ENCODE measurements around the gene RREB1. TPM values are rescaled to one million over a fixed set of nuclear protein-coding genes. Genes with fewer than 3 reads are reported as not detected.
"Not testable (repeated sequence)": the region's sequence is repeated elsewhere in the genome, so short reads cannot be mapped to it uniquely, and the experiment has no call there.

The RREB1 gene
- total RNA-seq, 4 donors from 2014 or later: 40.8 to 68.6 (median 54.4) TPM

DNA sequence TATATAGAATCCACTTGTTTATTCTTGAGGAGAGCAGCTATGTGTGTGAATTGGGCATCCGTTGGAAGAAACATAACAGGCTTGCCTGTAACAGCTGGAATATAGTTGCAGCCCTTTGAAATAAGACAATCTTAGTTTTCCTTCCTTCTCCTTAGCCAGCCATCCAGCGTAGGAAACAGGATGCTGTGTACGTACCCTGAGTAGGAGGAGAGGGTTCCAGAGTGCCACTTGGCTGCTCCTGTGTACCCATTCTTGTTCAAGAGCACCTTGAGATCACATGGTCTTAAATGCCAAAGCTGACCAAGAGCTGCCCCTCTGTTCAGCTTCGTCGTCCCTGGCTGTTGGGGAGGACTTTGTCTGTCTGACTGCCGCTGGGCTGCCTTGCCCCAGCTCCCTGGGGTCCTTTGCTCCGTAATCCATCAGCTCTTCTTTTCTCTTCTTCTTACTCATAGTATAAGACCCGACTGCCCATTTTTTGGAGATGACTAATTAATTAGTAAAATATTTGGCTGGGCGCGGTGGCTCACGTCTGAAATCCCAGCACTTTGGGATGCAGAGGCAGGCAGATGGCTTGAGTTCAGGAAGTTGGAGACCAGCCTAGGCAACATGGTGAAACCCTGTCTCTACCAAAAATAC lies 49.0 kb downstream of the RREB1 start:
- TF ChIP-seq POLR2A (IDR thresholded peaks at IDR 0.05): no peak
- TF ChIP-seq, protein P1, sequence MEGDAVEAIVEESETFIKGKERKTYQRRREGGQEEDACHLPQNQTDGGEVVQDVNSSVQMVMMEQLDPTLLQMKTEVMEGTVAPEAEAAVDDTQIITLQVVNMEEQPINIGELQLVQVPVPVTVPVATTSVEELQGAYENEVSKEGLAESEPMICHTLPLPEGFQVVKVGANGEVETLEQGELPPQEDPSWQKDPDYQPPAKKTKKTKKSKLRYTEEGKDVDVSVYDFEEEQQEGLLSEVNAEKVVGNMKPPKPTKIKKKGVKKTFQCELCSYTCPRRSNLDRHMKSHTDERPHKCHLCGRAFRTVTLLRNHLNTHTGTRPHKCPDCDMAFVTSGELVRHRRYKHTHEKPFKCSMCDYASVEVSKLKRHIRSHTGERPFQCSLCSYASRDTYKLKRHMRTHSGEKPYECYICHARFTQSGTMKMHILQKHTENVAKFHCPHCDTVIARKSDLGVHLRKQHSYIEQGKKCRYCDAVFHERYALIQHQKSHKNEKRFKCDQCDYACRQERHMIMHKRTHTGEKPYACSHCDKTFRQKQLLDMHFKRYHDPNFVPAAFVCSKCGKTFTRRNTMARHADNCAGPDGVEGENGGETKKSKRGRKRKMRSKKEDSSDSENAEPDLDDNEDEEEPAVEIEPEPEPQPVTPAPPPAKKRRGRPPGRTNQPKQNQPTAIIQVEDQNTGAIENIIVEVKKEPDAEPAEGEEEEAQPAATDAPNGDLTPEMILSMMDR (IDR thresholded peaks at IDR 0.05): no peak

GRCh38 chr6:7157307-7157706 lies 49.5 kb downstream of the RREB1 start:
- DNase-seq (ENCODE audit: low spot score in 2 of 2); H3K4me3 ChIP-seq (ENCODE audit: low read depth, poor library complexity, severe bottlenecking); intact Hi-C loops (cut with DNase I; ENCODE audit: low total_unique reads): not testable (repeated sequence)
- 78 to 82% methylated on average over 7 of the region's 7 CpGs for WGBS, 2 donors

More for the DNA sequence above, 49.0 kb downstream of the RREB1 start:
- intact Hi-C loops (cut with DNase I; ENCODE audit: low total_unique reads): no loop called here
- no peak for DNase-seq (ENCODE audit: low spot score in 2 of 2)
- no peak overlapping the region for H3K4me3 ChIP-seq (ENCODE audit: low read depth, poor library complexity, severe bottlenecking)
- 40 to 57% methylated on average over 11 of the region's 11 CpGs for WGBS, 2 donors

DNA sequence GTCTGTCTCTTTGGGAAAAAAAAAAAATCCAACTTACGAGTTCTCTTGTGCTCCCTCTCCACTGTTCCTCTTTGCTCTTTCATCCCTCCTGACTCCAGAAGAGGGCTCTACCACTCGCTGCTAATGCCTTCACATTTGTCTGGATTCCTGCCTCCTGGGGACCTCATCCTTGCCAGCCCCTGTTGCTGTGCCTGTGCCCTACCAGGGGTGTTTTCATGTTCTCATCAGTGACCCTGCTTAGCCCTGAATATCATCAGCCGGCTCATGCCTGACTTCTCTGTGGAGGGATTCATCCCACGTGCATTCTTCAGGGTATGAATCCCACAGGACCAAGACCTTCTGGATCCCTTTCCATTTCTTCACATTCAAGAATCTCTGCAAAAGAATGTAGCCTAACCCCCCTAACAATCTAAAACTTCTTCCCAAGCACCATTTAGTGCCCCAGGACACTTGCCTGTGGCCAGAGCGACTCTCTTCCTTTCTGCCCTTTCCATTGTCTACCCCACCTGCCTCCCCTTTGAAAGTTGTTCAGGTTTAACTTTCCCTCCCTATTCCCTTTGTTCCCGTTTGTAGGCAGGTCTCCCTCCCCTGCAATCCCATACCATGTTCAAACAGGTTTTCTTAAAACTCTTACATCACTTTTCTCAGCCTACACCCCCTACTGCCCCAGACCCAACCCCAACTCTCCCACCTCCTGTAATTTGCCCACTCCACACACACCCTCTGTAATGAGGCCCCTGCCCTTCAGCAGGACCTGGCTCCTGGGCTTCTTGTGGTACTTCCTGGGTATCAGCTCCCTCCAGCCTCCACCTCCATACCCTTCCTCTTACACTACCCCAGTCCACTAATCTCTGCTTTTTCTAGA lies 50.2 kb downstream of the RREB1 start:
- H3K4me3 ChIP-seq (ENCODE audit: low read depth, poor library complexity, severe bottlenecking): no peak overlapping the region
- TF ChIP-seq POLR2A (IDR thresholded peaks at IDR 0.05): no peak
- TF ChIP-seq, protein P1 (IDR thresholded peaks at IDR 0.05): no peak
- WGBS, 2 donors: 62 to 66% methylated on average over 6 of the region's 6 CpGs
- intact Hi-C loops (cut with DNase I; ENCODE audit: low total_unique reads): no loop called here
- DNase-seq (ENCODE audit: low spot score in 2 of 2): peak in 1 of 2 donors; percentile 10

DNA sequence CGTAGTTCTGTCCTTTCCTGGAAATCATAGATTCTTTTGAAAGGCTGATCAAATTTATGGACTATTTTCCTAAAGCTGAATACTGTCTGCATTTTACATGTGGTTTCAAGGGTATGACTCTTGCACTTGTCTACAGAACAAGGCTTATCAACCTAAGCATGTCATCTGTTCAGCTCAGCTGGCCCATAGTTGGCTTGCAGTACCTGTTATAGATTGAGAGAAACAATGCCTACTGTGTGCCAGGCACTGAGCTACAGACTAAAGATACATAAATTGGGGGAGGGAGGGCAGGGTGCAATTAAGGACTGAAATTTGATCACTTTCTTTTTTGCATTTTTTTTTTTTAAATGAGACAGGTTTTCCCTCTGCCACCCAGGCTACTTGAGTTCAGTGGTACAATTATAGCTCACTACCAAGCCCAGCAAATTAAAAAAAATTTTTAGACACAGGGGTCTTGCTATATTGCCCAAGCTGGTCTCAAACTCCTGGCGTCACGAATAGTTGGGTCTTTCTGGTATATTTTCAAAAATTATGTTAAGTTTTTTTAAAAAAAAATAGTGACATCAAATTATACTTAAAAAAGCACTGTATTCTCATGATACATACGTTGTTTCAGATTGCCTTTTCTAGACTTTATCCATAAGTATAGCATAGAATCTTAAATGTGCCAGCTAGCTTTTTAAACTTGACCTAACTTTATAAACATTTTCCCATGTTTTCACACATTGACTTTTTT lies 52.2 kb downstream of the RREB1 start:
- no peak for DNase-seq (ENCODE audit: low spot score in 2 of 2)
- no peak overlapping the region for H3K4me3 ChIP-seq (ENCODE audit: low read depth, poor library complexity, severe bottlenecking)
- TF ChIP-seq POLR2A (IDR thresholded peaks at IDR 0.05): no peak
- TF ChIP-seq, protein P1 (IDR thresholded peaks at IDR 0.05): no peak
- intact Hi-C loops (cut with DNase I; ENCODE audit: low total_unique reads): no loop called here
- WGBS, 2 donors: 87 to 88% methylated on average over 4 of the region's 4 CpGs

- no peak overlapping the region for H3K4me3 ChIP-seq (ENCODE audit: low read depth, poor library complexity, severe bottlenecking)
- no peak for DNase-seq (ENCODE audit: low spot score in 2 of 2)
- intact Hi-C loops (cut with DNase I; ENCODE audit: low total_unique reads): no loop called here
- TF ChIP-seq, protein P1 (IDR thresholded peaks at IDR 0.05): no peak
- no peak for TF ChIP-seq POLR2A (IDR thresholded peaks at IDR 0.05)
Measured at GRCh38 chr6:7161253-7161623, 53.5 kb downstream of the RREB1 start.

DNA sequence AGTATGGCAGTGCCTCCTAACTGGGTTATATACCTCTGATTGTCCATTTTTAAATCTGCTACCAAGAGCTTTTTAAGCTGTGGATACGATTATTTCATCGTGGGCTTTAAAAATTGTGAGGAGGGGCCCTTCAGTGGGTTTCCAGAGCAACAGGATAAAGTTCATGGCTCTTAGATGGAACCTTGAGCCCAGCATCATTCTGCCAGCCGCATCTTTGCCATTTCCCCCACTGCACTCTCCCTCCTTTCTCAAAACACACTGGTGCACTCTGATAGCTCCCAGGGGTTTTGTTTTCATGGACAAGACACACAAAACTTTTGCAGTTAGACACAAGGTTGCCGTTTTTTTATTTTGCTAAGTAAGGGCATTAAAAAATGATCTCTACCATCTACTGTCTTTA lies 54.1 kb downstream of the RREB1 start:
- WGBS, 2 donors: 80 to 84% methylated on average over 4 of the region's 4 CpGs
- DNase-seq (ENCODE audit: low spot score in 2 of 2): no peak
- intact Hi-C loops (cut with DNase I; ENCODE audit: low total_unique reads): no loop called here
- no peak for TF ChIP-seq POLR2A (IDR thresholded peaks at IDR 0.05)
- TF ChIP-seq, protein P1 (IDR thresholded peaks at IDR 0.05): no peak
- H3K4me3 ChIP-seq (ENCODE audit: low read depth, poor library complexity, severe bottlenecking): no peak overlapping the region

Data from lower leg skin (tissue), 4 donors.